ENCODE results near the gene ALPK1. TPM values are rescaled to one million over a fixed set of nuclear protein-coding genes. Genes with fewer than 3 reads are reported as not detected.

The ALPK1 gene
- total and polyA plus RNA-seq, 2 of the 4 experiments (the other 2 are of a cell fraction), result 3.3 to 7.9 TPM

DNA sequence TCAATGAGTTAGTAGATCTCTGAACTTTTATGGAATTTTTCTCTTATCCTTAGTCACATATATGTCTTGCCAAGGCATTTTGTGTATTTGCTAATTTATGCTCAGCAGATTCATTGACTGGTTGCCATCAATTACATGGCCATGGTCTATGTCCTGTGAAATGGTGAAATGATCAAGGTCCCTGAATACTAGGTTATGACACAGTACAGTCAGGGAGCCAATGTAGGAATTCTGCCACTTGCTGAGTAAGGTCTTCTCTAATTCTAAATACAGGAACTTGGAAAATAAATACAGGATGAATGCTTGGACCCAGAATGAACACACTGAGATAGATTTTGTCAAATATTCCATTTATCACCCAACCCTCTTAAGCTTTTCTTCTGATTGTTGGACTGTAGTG is 35.2 kb downstream of the ALPK1 start:
- Histone ChIP-seq H3K23ac (ENCODE audit: low read depth, low read length) (no peak overlapping the region), H3K9me3 (ENCODE audit: control insufficient read depth, insufficient read depth, low read length) (no peaks in the 10 kb centered on the region), H3K36me3 (ENCODE audit: control insufficient read depth, insufficient read depth, low read length) (no peaks in the 10 kb centered on the region), H4K8ac (ENCODE audit: low read depth in 2 of 2, low read length in 2 of 2) (no peak overlapping the region), H3K14ac (replicated peaks; ENCODE audit: low read depth, low read length) (no peak overlapping the region), H4K91ac (ENCODE audit: insufficient read depth, low read depth, low read length) (no peak overlapping the region), H3K4me1 (ENCODE audit: control insufficient read depth, insufficient read depth, low read length) (no peaks in the 10 kb centered on the region), H3K56ac (ENCODE audit: extremely low read depth, insufficient read depth, low read length) (no peak overlapping the region), H3K27me3 (ENCODE audit: control insufficient read depth, insufficient read depth, low read length) (no peaks in the 10 kb centered on the region), H3K4ac (ENCODE audit: low read depth, low read length) (no peak overlapping the region), H3K9ac (ENCODE audit: low read depth, low read length) (no peak overlapping the region), H3K18ac (ENCODE audit: low read depth, low read length) (no peak overlapping the region), H2BK5ac (ENCODE audit: low read depth, low read length, poor library complexity, severe bottlenecking) (no peak overlapping the region), H2BK15ac (ENCODE audit: low read depth, low read length) (no peak overlapping the region), H2BK20ac (ENCODE audit: low read depth, low read length) (no peak overlapping the region), H3K4me2 (ENCODE audit: low read depth, low read length) (no peak overlapping the region), H2AK9ac (replicated peaks; ENCODE audit: low read depth, low read length, poor library complexity) (no peak overlapping the region), H4K5ac (ENCODE audit: low read depth, low read length) (no peak overlapping the region), H3K79me1 (ENCODE audit: low read depth in 1 of 2, low read length in 2 of 2) (no peaks in the 10 kb centered on the region), H3K4me3 (ENCODE audit: insufficient read depth, low read depth, low read length) (no peak overlapping the region), H3K9me1 (ENCODE audit: insufficient read depth, low read length) (no peaks in the 10 kb centered on the region), H2AK5ac (ENCODE audit: low read depth, low read length) (no peak overlapping the region), H2AFZ (replicated peaks; ENCODE audit: low read length, poor library complexity) (no peak overlapping the region), H3K27ac (ENCODE audit: insufficient read depth, low read length) (no peak overlapping the region), H4K20me1 (ENCODE audit: insufficient read depth, low read length) (no peaks in the 10 kb centered on the region), H2BK120ac (ENCODE audit: low read depth, low read length) (no peak overlapping the region)
- intact Hi-C loops (cut with micrococcal nuclease), result loop anchor here (10.0 kb wide), 1 partner anchor 602 kb away; no protein-coding TSS in a partner anchor
- no TSS peak for BruUV-seq (replicated peaks)
- no peak for ATAC-seq (ENCODE audit: low read depth)
- in situ Hi-C loops (cut with MboI; ENCODE audit: low sequenced_read_pairs), result loop anchor here (5.0 to 25.0 kb wide), 3 partner anchors 270 to 605 kb away; no protein-coding TSS in a partner anchor
- DNase-seq, result no peak
- dilution Hi-C loops (cut with HindIII; ENCODE audit: low sequenced_read_pairs, unreplicated experiment), result loop anchor here (25.0 kb wide), 1 partner anchor 280 kb away; no protein-coding TSS in a partner anchor
- ChIA-PET POLR2A (ENCODE audit: unreplicated experiment) (no interaction called here), CTCF (no interaction called here)
- TF ChIP-seq MAFK (IDR thresholded peaks at IDR 0.05; ENCODE audit: low read depth, low read length), result no peak
- TF ChIP-seq FOS (IDR thresholded peaks at IDR 0.05; ENCODE audit: low read depth, low read length), result no peak
- no peak for TF ChIP-seq RCOR1 (IDR thresholded peaks at IDR 0.05; ENCODE audit: insufficient replicate concordance, low read length)
- TF ChIP-seq SMC3 (IDR thresholded peaks at IDR 0.05; ENCODE audit: low read depth, low read length), result no peak
- TF ChIP-seq, protein P1, sequence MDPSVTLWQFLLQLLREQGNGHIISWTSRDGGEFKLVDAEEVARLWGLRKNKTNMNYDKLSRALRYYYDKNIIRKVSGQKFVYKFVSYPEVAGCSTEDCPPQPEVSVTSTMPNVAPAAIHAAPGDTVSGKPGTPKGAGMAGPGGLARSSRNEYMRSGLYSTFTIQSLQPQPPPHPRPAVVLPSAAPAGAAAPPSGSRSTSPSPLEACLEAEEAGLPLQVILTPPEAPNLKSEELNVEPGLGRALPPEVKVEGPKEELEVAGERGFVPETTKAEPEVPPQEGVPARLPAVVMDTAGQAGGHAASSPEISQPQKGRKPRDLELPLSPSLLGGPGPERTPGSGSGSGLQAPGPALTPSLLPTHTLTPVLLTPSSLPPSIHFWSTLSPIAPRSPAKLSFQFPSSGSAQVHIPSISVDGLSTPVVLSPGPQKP (IDR thresholded peaks at IDR 0.05; ENCODE audit: borderline replicate concordance, low read depth, low read length), result no peak
- TF ChIP-seq CHD1 (IDR thresholded peaks at IDR 0.05; ENCODE audit: low read depth, low read length), result no peak
- TF ChIP-seq RAD21 (IDR thresholded peaks at IDR 0.05; ENCODE audit: low read length), result no peak
- TF ChIP-seq BHLHE40 (IDR thresholded peaks at IDR 0.05; ENCODE audit: low read depth, low read length), result no peak
- TF ChIP-seq CEBPB (IDR thresholded peaks at IDR 0.05; ENCODE audit: low read depth, low read length), result no peak
- no peak for TF ChIP-seq MAZ (IDR thresholded peaks at IDR 0.05; ENCODE audit: borderline replicate concordance, low read depth, low read length)
- TF ChIP-seq, protein P2, sequence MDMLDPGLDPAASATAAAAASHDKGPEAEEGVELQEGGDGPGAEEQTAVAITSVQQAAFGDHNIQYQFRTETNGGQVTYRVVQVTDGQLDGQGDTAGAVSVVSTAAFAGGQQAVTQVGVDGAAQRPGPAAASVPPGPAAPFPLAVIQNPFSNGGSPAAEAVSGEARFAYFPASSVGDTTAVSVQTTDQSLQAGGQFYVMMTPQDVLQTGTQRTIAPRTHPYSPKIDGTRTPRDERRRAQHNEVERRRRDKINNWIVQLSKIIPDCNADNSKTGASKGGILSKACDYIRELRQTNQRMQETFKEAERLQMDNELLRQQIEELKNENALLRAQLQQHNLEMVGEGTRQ (IDR thresholded peaks at IDR 0.05; ENCODE audit: low read depth, low read length), result no peak
- TF ChIP-seq MXI1 (IDR thresholded peaks at IDR 0.05; ENCODE audit: borderline replicate concordance, low read depth, low read length), result no peak
